SK-N-SH treated with all-trans-retinoic acid at 6 μM for 48 hours (cell line): ENCODE measurements around the gene POM121C.
"Not testable (repeated sequence)": the region's sequence is repeated elsewhere in the genome, so short reads cannot be mapped to it uniquely, and the experiment has no call there.

Experiments used
- ARNTL ChIP-seq: fragments of 450-650 bp; formaldehyde crosslinking; IDR thresholded peaks from 2 replicates; pipeline ENCODE4 v1.5.0; 2020; ENCODE audit warnings: low read depth, mild to moderate bottlenecking, moderate library complexity, borderline replicate concordance
- BACH2 ChIP-seq: fragments of 250-450 bp; sonication (Bioruptor Pico); IDR thresholded peaks from 2 replicates; pipeline ENCODE4 v1.9.0; 2021; ENCODE audit warnings: mild to moderate bottlenecking, borderline replicate concordance
- GLIS3 ChIP-seq: fragments of 250-450 bp; sonication (Bioruptor Pico); IDR thresholded peaks from 2 replicates; pipeline ENCODE4 v1.5.0; 2020; ENCODE audit warnings: mild to moderate bottlenecking, moderate library complexity
- ISL1 ChIP-seq: fragments of 250-450 bp; sonication (Bioruptor Pico); IDR thresholded peaks from 2 replicates; pipeline ENCODE4 v2.1.2; 2022; ENCODE audit warnings: mild to moderate bottlenecking, moderate library complexity
- TCF4 ChIP-seq: fragments of 250-450 bp; sonication (Bioruptor Pico); IDR thresholded peaks from 2 replicates; pipeline ENCODE4 v1.8.0; 2021; ENCODE audit warnings: mild to moderate bottlenecking, moderate library complexity, borderline replicate concordance
- ZC3H10 ChIP-seq: fragments of 250-450 bp; sonication (Bioruptor Pico); IDR thresholded peaks from 2 replicates; pipeline ENCODE4 v1.5.1; 2021; ENCODE audit warnings: mild to moderate bottlenecking, moderate library complexity
- ZFP30 ChIP-seq: fragments of 450-650 bp; formaldehyde crosslinking; IDR thresholded peaks from 2 replicates; pipeline ENCODE4 v1.5.0; 2022; ENCODE audit warnings: mild to moderate bottlenecking, moderate library complexity
- ZNF565 ChIP-seq: fragments of 450-650 bp; formaldehyde crosslinking; conservative IDR thresholded peaks from 2 replicates; pipeline ENCODE4 v1.5.0; 2020; ENCODE audit warnings: low read depth, mild to moderate bottlenecking, moderate library complexity
- ZNF8 ChIP-seq: fragments of 450-650 bp; formaldehyde crosslinking; IDR thresholded peaks from 2 replicates; pipeline ENCODE4 v1.5.0; 2020; ENCODE audit warnings: mild to moderate bottlenecking, moderate library complexity
- TF ChIP-seq, protein P1 (sequence below): fragments of 250-450 bp; sonication (Bioruptor Pico); IDR thresholded peaks from 2 replicates; pipeline ENCODE4 v1.5.1; 2020; ENCODE audit warnings: low read depth, mild to moderate bottlenecking, moderate library complexity
- TF ChIP-seq, protein P2 (sequence below): fragments of 250-450 bp; sonication (Bioruptor Pico); IDR thresholded peaks from 2 replicates; pipeline ENCODE4 v1.8.0; 2020; ENCODE audit warnings: mild to moderate bottlenecking, moderate library complexity, borderline replicate concordance
- TF ChIP-seq, protein P3 (sequence below): fragments of 250-450 bp; sonication (Bioruptor Pico); IDR thresholded peaks from 2 replicates; pipeline ENCODE4 v1.8.0; 2021; ENCODE audit warnings: low read depth, mild to moderate bottlenecking, moderate library complexity, borderline replicate concordance
- TF ChIP-seq, protein P4 (sequence below): fragments of 250-450 bp; sonication (Bioruptor Pico); IDR thresholded peaks from 2 replicates; pipeline ENCODE4 v1.5.1; 2021; ENCODE audit warnings: mild to moderate bottlenecking, moderate library complexity

DNA sequence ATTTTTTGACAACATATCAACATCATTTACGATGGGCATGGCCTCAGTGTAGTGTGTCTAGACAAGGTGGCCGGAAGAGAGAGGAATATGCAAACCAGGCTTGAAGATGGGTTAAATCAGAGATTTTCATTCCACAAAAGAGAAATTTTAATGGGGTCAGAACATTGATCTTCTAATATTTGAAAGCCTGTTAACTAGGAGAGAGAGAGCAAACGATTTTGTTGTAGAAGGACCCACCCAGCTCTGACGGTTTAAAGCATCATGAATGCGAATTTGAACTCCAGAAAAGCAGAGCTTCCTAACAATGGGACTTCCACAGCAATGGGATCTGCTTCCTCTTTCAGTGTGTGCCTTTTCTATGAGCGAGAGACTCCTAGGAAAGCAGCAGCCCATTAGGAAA, 5.9 kb upstream of the POM121C start, which contains the start of gene SPDYE5:
- TF ChIP-seq, protein P1, sequence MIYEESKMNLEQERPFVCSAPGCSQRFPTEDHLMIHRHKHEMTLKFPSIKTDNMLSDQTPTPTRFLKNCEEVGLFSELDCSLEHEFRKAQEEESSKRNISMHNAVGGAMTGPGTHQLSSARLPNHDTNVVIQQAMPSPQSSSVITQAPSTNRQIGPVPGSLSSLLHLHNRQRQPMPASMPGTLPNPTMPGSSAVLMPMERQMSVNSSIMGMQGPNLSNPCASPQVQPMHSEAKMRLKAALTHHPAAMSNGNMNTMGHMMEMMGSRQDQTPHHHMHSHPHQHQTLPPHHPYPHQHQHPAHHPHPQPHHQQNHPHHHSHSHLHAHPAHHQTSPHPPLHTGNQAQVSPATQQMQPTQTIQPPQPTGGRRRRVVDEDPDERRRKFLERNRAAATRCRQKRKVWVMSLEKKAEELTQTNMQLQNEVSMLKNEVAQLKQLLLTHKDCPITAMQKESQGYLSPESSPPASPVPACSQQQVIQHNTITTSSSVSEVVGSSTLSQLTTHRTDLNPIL (CRISPR knock-in tag), result not testable (repeated sequence)
- TF ChIP-seq ZC3H10, ARNTL, ZNF8, GLIS3, ZFP30, ISL1, TCF4, BACH2, ZNF565 (CRISPR knock-in tag): not testable (repeated sequence)
- TF ChIP-seq, protein P2, sequence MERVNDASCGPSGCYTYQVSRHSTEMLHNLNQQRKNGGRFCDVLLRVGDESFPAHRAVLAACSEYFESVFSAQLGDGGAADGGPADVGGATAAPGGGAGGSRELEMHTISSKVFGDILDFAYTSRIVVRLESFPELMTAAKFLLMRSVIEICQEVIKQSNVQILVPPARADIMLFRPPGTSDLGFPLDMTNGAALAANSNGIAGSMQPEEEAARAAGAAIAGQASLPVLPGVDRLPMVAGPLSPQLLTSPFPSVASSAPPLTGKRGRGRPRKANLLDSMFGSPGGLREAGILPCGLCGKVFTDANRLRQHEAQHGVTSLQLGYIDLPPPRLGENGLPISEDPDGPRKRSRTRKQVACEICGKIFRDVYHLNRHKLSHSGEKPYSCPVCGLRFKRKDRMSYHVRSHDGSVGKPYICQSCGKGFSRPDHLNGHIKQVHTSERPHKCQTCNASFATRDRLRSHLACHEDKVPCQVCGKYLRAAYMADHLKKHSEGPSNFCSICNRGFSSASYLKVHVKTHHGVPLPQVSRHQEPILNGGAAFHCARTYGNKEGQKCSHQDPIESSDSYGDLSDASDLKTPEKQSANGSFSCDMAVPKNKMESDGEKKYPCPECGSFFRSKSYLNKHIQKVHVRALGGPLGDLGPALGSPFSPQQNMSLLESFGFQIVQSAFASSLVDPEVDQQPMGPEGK (CRISPR knock-in tag), result not testable (repeated sequence)
- TF ChIP-seq, protein P3, sequence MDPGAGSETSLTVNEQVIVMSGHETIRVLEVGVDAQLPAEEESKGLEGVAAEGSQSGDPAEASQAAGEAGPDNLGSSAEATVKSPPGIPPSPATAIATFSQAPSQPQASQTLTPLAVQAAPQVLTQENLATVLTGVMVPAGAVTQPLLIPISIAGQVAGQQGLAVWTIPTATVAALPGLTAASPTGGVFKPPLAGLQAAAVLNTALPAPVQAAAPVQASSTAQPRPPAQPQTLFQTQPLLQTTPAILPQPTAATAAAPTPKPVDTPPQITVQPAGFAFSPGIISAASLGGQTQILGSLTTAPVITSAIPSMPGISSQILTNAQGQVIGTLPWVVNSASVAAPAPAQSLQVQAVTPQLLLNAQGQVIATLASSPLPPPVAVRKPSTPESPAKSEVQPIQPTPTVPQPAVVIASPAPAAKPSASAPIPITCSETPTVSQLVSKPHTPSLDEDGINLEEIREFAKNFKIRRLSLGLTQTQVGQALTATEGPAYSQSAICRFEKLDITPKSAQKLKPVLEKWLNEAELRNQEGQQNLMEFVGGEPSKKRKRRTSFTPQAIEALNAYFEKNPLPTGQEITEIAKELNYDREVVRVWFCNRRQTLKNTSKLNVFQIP (CRISPR knock-in tag), result not testable (repeated sequence)
- TF ChIP-seq, protein P4, sequence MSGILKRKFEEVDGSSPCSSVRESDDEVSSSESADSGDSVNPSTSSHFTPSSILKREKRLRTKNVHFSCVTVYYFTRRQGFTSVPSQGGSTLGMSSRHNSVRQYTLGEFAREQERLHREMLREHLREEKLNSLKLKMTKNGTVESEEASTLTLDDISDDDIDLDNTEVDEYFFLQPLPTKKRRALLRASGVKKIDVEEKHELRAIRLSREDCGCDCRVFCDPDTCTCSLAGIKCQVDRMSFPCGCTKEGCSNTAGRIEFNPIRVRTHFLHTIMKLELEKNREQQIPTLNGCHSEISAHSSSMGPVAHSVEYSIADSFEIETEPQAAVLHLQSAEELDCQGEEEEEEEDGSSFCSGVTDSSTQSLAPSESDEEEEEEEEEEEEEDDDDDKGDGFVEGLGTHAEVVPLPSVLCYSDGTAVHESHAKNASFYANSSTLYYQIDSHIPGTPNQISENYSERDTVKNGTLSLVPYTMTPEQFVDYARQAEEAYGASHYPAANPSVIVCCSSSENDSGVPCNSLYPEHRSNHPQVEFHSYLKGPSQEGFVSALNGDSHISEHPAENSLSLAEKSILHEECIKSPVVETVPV (CRISPR knock-in tag), result not testable (repeated sequence)
